Sigmoid colon (tissue), 7 donors: ENCODE results near the gene MOB4. TPM values are rescaled to one million over a fixed set of nuclear protein-coding genes. Genes with fewer than 3 reads are reported as not detected.

ENCODE experiments used
- DNase-seq: peaks from one replicate; pipeline ENCODE4 v3.0.0-alpha.2; 2019
- H3K27ac ChIP-seq, 4 donors: fragments of 200-600 bp; sonication (generic); one replicate each; pipeline ENCODE4 v1.5.1; 2016 to 2019; ENCODE audit warnings: mild to moderate bottlenecking in 1 of 4
- H3K27me3 ChIP-seq, 3 donors: fragments of 200-600 bp; sonication (generic); one replicate each; pipeline ENCODE4 v1.5.1; 2019; ENCODE audit warnings: mild to moderate bottlenecking in 1 of 3
- H3K36me3 ChIP-seq, 4 donors: fragments of 200-600 bp; sonication (generic); one replicate each; pipeline ENCODE4 v1.5.1; 2016 to 2019
- H3K4me1 ChIP-seq, 4 donors: fragments of 200-600 bp; sonication (generic); one replicate each; pipeline ENCODE4 v1.5.1; 2017 to 2019
- H3K4me3 ChIP-seq, 4 donors: fragments of 200-600 bp; sonication (generic); one replicate each; pipeline ENCODE4 v1.5.1; 2017 to 2019; ENCODE audit warnings: mild to moderate bottlenecking in 2 of 4, moderate library complexity in 1 of 4
- H3K9me3 ChIP-seq, 4 donors: fragments of 200-600 bp in 3 of 4; sonication (generic) in 3 of 4; one replicate each; pipeline versions ENCODE4 v1.5.1 to v1.6.1; 2013 to 2019
- CTCF ChIP-seq, 4 experiments: fragments of 450-650 bp in 3 of 4; fragments of 200-600 bp in 1 of 4; IDR thresholded peaks; one replicate each; pipeline ENCODE4 v1.5.1; 2016 to 2019; ENCODE audit warnings: antibody characterized with exemption in 4 of 4, mild to moderate bottlenecking in 3 of 4, moderate library complexity in 2 of 4
- EP300 ChIP-seq, 4 donors: sonication (generic); formaldehyde crosslinking; IDR thresholded peaks; one replicate each; pipeline ENCODE4 v1.6.1; 2017; ENCODE audit warnings: antibody characterized with exemption in 4 of 4
- POLR2A ChIP-seq, 2 donors: fragments of 450-650 bp; IDR thresholded peaks; one replicate each; pipeline ENCODE4 v1.6.1; 2016; ENCODE audit warnings: antibody characterized with exemption in 2 of 2, mild to moderate bottlenecking in 2 of 2, moderate library complexity in 2 of 2
- POLR2AphosphoS5 ChIP-seq, 4 donors: sonication (generic); formaldehyde crosslinking; IDR thresholded peaks; one replicate each; pipeline ENCODE4 v1.6.1; 2017; ENCODE audit warnings: antibody characterized with exemption in 4 of 4
- WGBS, 2 donors: extraction: QIAGEN DNeasy Blood & Tissue Kit; methylation state at CpG; one replicate each; pipeline ENCODE4 v1.1.7; 2013; 5-methylcytosine and 5-hydroxymethylcytosine counted together
- intact Hi-C: fragments of 100-400 bp; cut with DNase I; formaldehyde crosslinking; loops from one replicate; pipeline ENCODE4 v1.15.1; 2023
- polyA plus RNA-seq, 3 donors: library from polyadenylated mRNA; stranded (reverse); fragments of 200-250 nt; gene quantifications; one replicate each; pipeline ENCODE4 v1.2.3, GENCODE V29; 2013
- total RNA-seq, 4 donors: library from RNA; depleted of rRNA; stranded (reverse); fragments of >200 nt; gene quantifications; one replicate each; pipeline ENCODE4 v1.1.0, GENCODE V29; 2016
- donor health status: healthy with polysubstance abuse.
- donor health status: Bipolar disorder and iron deficiency.
- donor health status: healthy.

Gene MOB4
- total and polyA plus RNA-seq, 7 donors: 22.2 to 50.5 (median 40.3) TPM

DNA sequence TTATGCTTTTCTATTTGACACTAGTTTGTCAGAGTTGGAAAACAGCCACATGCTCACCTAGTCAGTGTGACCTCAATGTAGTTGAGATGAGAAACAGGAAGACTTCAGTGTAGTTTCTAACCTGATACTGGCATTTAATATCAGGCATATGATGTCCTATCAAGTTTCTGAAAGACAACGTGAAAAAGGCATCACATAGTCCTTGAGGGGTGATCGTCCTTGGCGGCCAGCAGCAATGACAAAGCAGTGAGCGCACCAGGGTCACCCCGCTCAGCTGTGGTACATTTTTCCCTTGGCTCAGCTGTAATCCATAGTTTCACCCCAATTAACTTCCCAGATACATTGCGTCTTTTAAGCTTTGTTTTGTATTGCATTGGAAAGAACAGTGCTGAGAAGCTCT lies 11.4 kb upstream of the MOB4 start:
- H3K36me3 ChIP-seq: peaks cover 0 to 37% (median 8%) of the 10 kb centered on the region in 4 donors
- no peak overlapping the region for H3K27ac ChIP-seq
- H3K4me3 ChIP-seq: no peak overlapping the region
- intact Hi-C loops: no loop called here
- no peak for DNase-seq
- TF ChIP-seq POLR2A (IDR thresholded peaks at IDR 0.05) (no peak), POLR2AphosphoS5 (IDR thresholded peaks at IDR 0.05) (no peak), EP300 (IDR thresholded peaks at IDR 0.05) (no peak), CTCF (IDR thresholded peaks at IDR 0.05) (no peak)
- 88 to 95% methylated on average over 6 of the region's 6 CpGs for WGBS, 2 donors
- H3K4me1 ChIP-seq: peaks cover 0 to 19% (median 14%) of the 10 kb centered on the region in 4 donors
- no peaks in the 10 kb centered on the region for H3K27me3 ChIP-seq
- no peaks in the 10 kb centered on the region for H3K9me3 ChIP-seq

- Histone ChIP-seq H3K4me1 (peaks cover 0 to 13% (median 9%) of the 10 kb centered on the region in 4 donors), H3K36me3 (peaks cover 0 to 35% (median 8%) of the 10 kb centered on the region in 4 donors), H3K27me3 (no peaks in the 10 kb centered on the region), H3K4me3 (no peak overlapping the region), H3K27ac (no peak overlapping the region), H3K9me3 (no peaks in the 10 kb centered on the region)
- intact Hi-C loops: no loop called here
- no peak for DNase-seq
- 93 to 98% methylated on average over 5 of the region's 5 CpGs for WGBS, 2 donors
- TF ChIP-seq POLR2AphosphoS5 (IDR thresholded peaks at IDR 0.05): no peak
- TF ChIP-seq POLR2A (IDR thresholded peaks at IDR 0.05): no peak
- TF ChIP-seq EP300 (IDR thresholded peaks at IDR 0.05): no peak
- TF ChIP-seq CTCF (IDR thresholded peaks at IDR 0.05): no peak
These were observed 9.2 kb upstream of the MOB4 start for GRCh38 chr2:197506658-197507057.

- Histone ChIP-seq H3K36me3 (no peaks in the 10 kb centered on the region), H3K4me3 (no peak overlapping the region), H3K27ac (no peak overlapping the region), H3K9me3 (no peaks in the 10 kb centered on the region), H3K27me3 (no peaks in the 10 kb centered on the region), H3K4me1 (peaks cover 0 to 25% (median 20%) of the 10 kb centered on the region in 4 donors)
- intact Hi-C loops: loop anchor here (2.0 kb wide), 1 partner anchor 13 kb away; the partner anchor contains the start of gene HSPE1
- TF ChIP-seq POLR2A (IDR thresholded peaks at IDR 0.05): no peak
- no peak for TF ChIP-seq EP300 (IDR thresholded peaks at IDR 0.05)
- TF ChIP-seq CTCF (IDR thresholded peaks at IDR 0.05): no peak
- TF ChIP-seq POLR2AphosphoS5 (IDR thresholded peaks at IDR 0.05): no peak
- DNase-seq: no peak
- WGBS, 2 donors: 94% methylated on average over 5 of the region's 5 CpGs
These were observed 2.0 kb upstream of the MOB4 start for GRCh38 chr2:197513915-197514314.

- DNase-seq: no peak
- Histone ChIP-seq H3K9me3 (no peaks in the 10 kb centered on the region), H3K4me3 (peak overlapping the region in 2 of 4 donors; percentile 90), H3K27me3 (no peaks in the 10 kb centered on the region), H3K36me3 (no peaks in the 10 kb centered on the region), H3K27ac (peak overlapping the region; percentile 91 to 96 (median 92)), H3K4me1 (peaks cover 0 to 31% (median 23%) of the 10 kb centered on the region in 4 donors)
- intact Hi-C loops: loop anchor here (2.0 to 5.0 kb wide), 6 partner anchors 14 to 1943 kb away; partner anchors contain the start of genes COQ10B, HSPE1, MARS2 and SATB2
- TF ChIP-seq CTCF (IDR thresholded peaks at IDR 0.05) (no peak), EP300 (IDR thresholded peaks at IDR 0.05) (no peak), POLR2A (IDR thresholded peaks at IDR 0.05) (no peak), POLR2AphosphoS5 (IDR thresholded peaks at IDR 0.05) (no peak)
- 62 to 78% methylated on average over 3 of the region's 3 CpGs for WGBS, 2 donors
These were observed 1.1 kb upstream of the MOB4 start for GRCh38 chr2:197514754-197515153.

DNA sequence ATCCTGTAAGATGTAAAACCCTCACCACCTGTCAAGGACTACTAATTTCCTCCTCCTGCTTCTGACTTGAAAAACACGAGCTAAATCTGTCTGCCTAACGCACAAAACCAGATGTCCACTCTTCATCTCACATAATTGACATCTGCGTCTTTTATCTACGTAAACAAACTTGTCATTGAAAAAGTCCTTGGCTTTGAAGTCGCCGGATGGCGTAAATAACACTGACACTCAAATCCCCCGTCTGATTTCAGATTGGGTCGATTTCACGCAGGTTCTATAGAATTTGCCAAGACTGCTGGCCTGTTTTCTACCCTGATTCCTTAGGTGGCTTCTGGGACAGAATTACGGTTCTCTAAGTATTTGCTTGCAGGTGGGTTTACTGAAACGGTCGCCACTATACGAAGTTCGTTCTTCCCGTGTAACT lies 539 bp upstream of the MOB4 start:
- no peak for TF ChIP-seq POLR2A (IDR thresholded peaks at IDR 0.05)
- TF ChIP-seq EP300 (IDR thresholded peaks at IDR 0.05): peak in 1 of 4 donors; percentile 15
- no peak for TF ChIP-seq CTCF (IDR thresholded peaks at IDR 0.05)
- no peak for TF ChIP-seq POLR2AphosphoS5 (IDR thresholded peaks at IDR 0.05)
- 0% methylated on average over 16 of the region's 16 CpGs for WGBS, 2 donors
- H3K9me3 ChIP-seq: no peaks in the 10 kb centered on the region
- peaks cover 0 to 31% (median 23%) of the 10 kb centered on the region in 4 donors for H3K4me1 ChIP-seq
- peak overlapping the region; percentile 91 to 96 (median 92) for H3K27ac ChIP-seq
- DNase-seq: no peak
- intact Hi-C loops: loop anchor here (2.0 to 5.0 kb wide), 6 partner anchors 15 to 1942 kb away; partner anchors contain the start of genes COQ10B, HSPE1, MARS2 and SATB2
- no peaks in the 10 kb centered on the region for H3K36me3 ChIP-seq
- H3K27me3 ChIP-seq: no peaks in the 10 kb centered on the region
- H3K4me3 ChIP-seq: peak overlapping the region; percentile 66 to 90 (median 89)
